Measurements from ENCODE around the gene CEP20. TPM values are rescaled to one million over a fixed set of nuclear protein-coding genes. Genes with fewer than 3 reads are reported as not detected.

Gene CEP20
- total RNA-seq, 1 experiment from 2014 or later = 94.3 TPM

- ChIA-PET POLR2A (no interaction called here), CTCF (no interaction called here)
- no peak for DNase-seq (ENCODE audit: low read depth, low spot score)
- TF ChIP-seq REST (IDR thresholded peaks at IDR 0.05; ENCODE audit: insufficient read depth in 1 of 2, low read depth in 2 of 2, low read length in 1 of 2) (no peak), TCF7L2 (IDR thresholded peaks at IDR 0.05; ENCODE audit: low read depth, low read length) (no peak)
- no TSS peak for BruUV-seq (replicated peaks)
- Histone ChIP-seq H3K27ac (ENCODE audit: low read length) (no peak overlapping the region), H3K4me3 (ENCODE audit: low read depth in 2 of 2, low read length in 2 of 2) (no peak overlapping the region), H3K9me3 (ENCODE audit: control insufficient read depth, insufficient read depth, low read depth, low read length) (peaks cover 17% of the 10 kb centered on the region; the same call in 1 of the 2 replicates), H3K36me3 (ENCODE audit: control insufficient read depth, insufficient read depth, low read length) (no peaks in the 10 kb centered on the region), H3K4me1 (ENCODE audit: control insufficient read depth, insufficient read depth, low read length) (no peaks in the 10 kb centered on the region), H3K27me3 (ENCODE audit: control insufficient read depth, insufficient read depth, low read length) (no peaks in the 10 kb centered on the region)
- intact Hi-C loops (cut with micrococcal nuclease; ENCODE audit: unreplicated experiment) (no loop called here), in situ Hi-C loops (cut with HindIII; ENCODE audit: low pct_unique_long_range_greater_than_20kb, low sequenced_read_pairs) (loop anchor here (5.0 kb wide), 1 partner anchor 35 kb away; no protein-coding TSS in a partner anchor)
- ATAC-seq = no peak
Observed at GRCh38 chr16:15817446-15817845, 71.0 kb downstream of the CEP20 start.

GRCh38 chr16:15816228-15816627 is 72.2 kb downstream of the CEP20 start:
- ChIA-PET POLR2A (interaction anchor here (0.5 kb wide), 1 partner anchor 188 kb away, joined by 3 read pairs; no protein-coding TSS in a partner anchor), CTCF (no interaction called here)
- intact Hi-C loops (cut with micrococcal nuclease; ENCODE audit: unreplicated experiment) = no loop called here
- Histone ChIP-seq H3K27me3 (ENCODE audit: control insufficient read depth, insufficient read depth, low read length) (no peaks in the 10 kb centered on the region), H3K4me3 (ENCODE audit: low read depth in 2 of 2, low read length in 2 of 2) (no peak overlapping the region), H3K4me1 (ENCODE audit: control insufficient read depth, insufficient read depth, low read length) (peaks cover 6% of the 10 kb centered on the region; the same call in 1 of the 2 replicates), H3K36me3 (ENCODE audit: control insufficient read depth, insufficient read depth, low read length) (no peaks in the 10 kb centered on the region), H3K9me3 (ENCODE audit: control insufficient read depth, insufficient read depth, low read depth, low read length) (peaks cover 17% of the 10 kb centered on the region; the same call in 1 of the 2 replicates), H3K27ac (ENCODE audit: low read length) (no peak overlapping the region)
- in situ Hi-C loops (cut with HindIII; ENCODE audit: low pct_unique_long_range_greater_than_20kb, low sequenced_read_pairs) = loop anchor here (5.0 kb wide), 1 partner anchor 34 kb away; no protein-coding TSS in a partner anchor
- ATAC-seq (no peak), DNase-seq (ENCODE audit: low read depth, low spot score) (no peak)
- TF ChIP-seq REST (IDR thresholded peaks at IDR 0.05; ENCODE audit: insufficient read depth in 1 of 2, low read depth in 2 of 2, low read length in 1 of 2) (no peak), CTCF (IDR thresholded peaks at IDR 0.05) (no peak), POLR2AphosphoS5 (IDR thresholded peaks at IDR 0.05; ENCODE audit: low read depth, low read length) (no peak), SIN3A (IDR thresholded peaks at IDR 0.05; ENCODE audit: borderline replicate concordance, insufficient read depth, low read depth, low read length) (no peak), TCF7L2 (IDR thresholded peaks at IDR 0.05; ENCODE audit: low read depth, low read length) (no peak)
- no TSS peak for BruUV-seq (replicated peaks)

Other genes starting within 250 kb of the CEP20 start
- gene MARF1, start 245.4 kb downstream of the CEP20 start, total RNA-seq (2021; ENCODE audit: unreplicated experiment) = 51.5 TPM
- gene NDE1, start 238.4 kb downstream of the CEP20 start, total RNA-seq (2021; ENCODE audit: unreplicated experiment) = 99.1 TPM
- gene MYH11, start 31.6 kb downstream of the CEP20 start, total RNA-seq (2021; ENCODE audit: unreplicated experiment) = 0.51 TPM
- gene ABCC1, start 61.0 kb upstream of the CEP20 start, total RNA-seq (2021; ENCODE audit: unreplicated experiment) = 296 TPM